HG03378 (cell line): ENCODE measurements around the gene LSM14B.
"Not testable (repeated sequence)": the region's sequence is repeated elsewhere in the genome, so short reads cannot be mapped to it uniquely, and the experiment has no call there.

Source experiments
- ATAC-seq: cut with Tn5 transposase; IDR thresholded peaks from one replicate; pipeline ENCODE4 v1.9.1; 2021; ENCODE audit warnings: mild to moderate bottlenecking, moderate library complexity; ENCODE audit not compliant: unreplicated experiment

The LSM14B gene

DNA sequence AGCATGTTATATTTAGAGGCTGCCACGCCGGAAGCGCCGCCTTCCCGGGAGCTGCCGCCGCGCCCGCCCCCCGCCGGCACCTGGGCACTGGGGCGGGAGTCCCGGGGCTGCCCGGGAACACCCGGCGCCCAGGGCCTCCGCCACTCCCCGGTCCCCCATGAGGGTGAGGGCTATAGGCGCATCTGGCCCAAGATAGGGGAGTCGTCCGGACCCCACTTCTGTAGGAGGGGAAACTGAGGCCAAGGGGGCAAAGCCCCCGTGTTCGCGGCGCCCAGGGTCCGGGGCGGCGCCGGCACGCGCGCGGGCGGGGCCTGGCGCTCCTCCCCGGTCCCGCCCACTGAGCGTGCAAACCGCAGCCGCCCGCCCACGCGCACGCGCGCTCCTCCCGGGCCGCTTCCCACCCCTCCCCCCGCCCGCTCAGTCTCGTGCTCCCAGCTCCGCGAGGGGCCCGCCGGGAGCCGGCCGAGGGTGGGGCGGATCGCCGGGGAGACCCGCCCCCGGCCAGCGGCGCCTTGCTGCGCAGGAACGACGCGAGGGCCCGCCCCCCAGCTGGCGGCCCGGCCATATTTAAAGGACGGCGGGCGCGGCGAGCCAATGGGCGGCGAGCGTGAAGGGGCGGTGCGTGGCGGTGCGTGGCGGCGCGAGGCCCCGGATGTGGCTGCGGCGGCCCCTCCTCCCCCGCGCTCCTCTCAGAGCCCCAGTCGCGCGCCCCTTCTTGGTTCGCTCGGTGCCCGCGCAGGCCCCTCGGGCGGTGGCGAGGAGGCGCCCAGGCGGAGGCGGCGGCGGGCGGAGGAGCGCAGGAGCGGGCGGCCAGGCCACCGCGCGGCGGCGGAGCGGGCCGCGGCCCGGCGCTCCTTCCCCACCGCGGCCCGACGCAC, at the start of gene LSM14B:
TSS of gene LSM14B (plus strand) at position 700 of the 878 bp plus-strand sequence. CDS start 192 bp downstream, outside the sequence.
- ATAC-seq, result peak; percentile 49

DNA sequence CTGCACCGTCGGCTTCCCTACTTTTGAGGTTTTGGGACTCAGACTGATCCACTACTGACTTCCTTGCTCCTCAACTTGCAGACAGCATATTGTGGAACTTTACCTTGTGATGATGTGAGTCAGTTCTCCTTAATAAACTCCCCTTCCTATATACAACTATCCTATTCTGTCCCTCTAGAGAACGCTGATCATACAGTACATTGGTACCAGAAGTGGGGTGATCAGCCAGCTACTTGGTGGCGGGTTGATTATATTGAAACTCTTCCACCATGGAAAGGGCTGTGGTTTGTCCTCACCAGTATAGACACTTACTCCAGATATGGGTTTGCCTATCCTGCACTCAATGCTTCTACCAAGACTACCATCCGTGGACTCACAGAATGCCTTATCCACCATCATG, 49.0 kb upstream of the LSM14B start:
- no peak for ATAC-seq

DNA sequence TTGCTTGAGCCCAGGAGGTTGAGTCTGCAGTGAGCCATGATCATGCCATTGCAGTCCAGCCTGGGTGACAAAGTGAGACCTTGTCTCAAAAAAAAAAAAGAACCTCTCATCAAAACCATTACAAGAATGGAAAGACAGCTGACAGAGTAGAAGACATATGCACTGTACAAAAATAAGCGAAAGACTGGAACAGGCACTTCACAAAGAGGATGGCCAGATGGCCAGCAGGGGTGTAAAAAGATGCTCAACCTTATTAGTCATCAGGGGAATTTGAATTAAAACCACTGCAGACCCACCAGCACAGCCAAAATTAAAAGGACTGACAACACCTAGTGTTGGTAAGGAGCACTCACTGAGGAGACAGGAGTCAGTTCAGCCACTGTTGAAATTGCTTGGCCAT, 43.1 kb upstream of the LSM14B start:
- ATAC-seq, result no peak

DNA sequence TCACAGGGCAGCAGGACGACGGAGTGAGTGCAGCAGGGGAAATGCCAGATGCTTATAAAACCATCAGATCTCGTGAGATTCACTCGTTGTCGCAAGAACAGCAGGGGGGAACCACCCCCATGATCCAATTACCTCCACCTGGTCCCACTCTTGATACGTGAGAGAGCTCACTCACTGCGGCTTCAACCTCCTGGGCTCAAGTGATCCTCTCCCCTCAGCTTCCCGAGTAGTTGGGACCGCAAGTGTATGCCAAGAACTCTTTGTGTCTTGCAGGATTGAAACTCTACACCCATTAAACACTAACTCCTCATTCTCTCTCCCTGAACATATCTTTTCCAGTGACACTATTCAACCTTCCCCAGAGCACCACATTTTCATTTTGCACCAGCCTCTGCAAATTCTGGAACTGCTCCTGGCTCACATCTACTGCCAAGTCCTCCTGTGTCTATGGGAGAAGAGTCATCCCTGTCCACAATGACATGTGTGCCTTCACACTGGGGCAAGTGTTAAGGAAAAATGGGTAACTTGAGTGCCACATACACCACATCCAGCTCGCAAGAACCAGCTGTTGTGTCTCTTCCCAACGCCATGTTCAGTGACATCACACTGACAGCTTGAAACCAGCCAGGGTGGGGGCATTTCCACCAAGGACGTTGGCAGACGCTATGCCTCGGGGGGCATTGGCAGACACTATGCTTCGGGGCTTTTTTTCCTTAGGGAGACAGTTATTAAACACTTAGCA, 41.9 kb upstream of the LSM14B start:
- ATAC-seq, result no peak

DNA sequence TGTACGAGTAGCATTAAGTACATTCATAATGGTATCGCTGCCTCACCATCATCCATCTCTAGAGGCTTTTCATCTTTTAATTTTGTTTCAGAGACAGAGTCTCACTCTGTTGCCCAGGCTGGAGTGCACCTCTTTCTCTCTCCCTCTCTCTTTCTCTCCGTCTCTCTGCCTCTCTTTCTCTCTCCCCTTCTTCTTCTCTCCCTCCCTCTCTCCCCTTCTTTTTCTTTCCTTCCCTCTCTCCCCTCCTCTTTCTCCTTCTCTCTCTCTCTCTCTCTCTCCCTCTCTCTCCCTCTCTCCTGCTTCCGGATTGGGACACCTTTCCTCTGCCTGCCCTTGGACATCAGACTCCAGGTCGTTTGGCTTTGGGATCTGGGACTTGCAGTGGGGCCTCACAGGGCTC, 39.0 kb upstream of the LSM14B start:
- ATAC-seq, result no peak

DNA sequence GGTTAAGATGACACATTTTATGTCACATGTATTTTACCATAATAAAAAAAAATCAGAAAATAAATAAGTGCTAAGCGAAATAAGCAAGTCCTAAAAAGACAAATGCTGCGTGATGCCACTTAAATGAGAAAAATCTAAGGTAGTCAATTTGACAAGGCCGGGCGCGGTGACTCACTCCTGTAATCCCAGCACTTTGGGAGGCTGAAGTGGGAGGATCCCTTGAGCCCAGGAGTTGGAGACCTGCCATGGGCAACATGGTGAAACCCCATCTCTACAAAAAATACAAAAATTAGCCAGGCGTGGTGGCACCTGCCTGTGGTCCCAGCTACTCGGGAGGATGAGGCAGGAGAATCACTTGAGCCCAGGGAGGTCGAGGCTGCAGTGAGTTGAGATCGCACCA, 38.1 kb upstream of the LSM14B start:
- not testable (repeated sequence) for ATAC-seq

DNA sequence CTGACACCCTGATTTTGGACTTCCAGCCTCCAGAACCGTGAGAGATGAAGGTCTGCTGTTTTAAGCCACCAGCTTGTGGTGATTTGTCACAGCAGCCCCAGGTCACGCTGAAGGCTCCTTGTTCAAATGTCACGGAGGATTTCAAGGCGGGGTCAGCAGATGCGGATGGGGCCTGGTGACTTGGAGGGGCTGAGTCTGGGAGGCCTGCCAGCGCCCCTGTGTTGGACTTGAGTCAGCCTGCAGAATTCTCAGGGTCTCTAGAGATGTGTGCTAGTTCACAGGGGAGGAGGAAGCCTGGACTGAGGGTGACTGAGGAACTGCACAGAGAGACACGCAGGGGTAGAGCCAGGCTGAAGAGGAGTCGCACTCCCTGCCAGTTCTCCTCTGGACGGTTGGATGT, 37.1 kb upstream of the LSM14B start:
- ATAC-seq, result no peak

DNA sequence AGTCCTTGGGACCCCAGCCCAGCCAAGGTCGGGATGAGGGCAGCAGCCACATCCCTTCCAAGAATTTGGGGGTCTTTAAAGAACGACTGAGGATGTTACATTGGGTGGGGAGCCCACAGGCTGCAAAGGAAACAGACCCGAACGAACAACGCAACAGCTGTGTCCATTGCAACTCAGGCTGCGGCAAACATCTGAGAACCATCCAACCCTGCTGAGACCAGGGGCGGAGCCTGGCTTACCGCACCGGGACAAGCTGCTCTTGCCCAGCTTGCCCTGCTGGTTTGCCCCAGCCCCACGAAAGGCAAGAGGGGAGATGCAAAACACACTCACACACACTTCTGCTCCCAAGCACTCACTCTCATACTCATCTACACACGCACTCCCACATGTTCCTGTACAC, 35.0 kb upstream of the LSM14B start:
- ATAC-seq, result no peak

DNA sequence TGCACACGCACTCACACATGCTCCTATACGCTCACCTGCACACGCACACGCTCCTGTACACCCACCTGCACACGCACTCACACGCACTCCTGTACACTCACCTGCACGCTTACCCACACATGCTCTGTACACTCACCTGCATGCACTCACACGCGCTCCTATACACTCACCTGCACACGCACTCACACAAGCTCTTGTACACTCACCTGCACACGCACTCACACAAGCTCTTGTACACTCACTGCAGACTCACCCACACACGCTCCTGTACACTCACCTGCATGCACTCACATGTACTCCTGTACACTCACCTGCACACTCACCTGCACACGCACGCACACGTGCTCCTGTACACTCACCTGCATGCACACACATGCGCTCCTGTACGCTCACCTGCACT, 34.6 kb upstream of the LSM14B start:
- no peak for ATAC-seq

DNA sequence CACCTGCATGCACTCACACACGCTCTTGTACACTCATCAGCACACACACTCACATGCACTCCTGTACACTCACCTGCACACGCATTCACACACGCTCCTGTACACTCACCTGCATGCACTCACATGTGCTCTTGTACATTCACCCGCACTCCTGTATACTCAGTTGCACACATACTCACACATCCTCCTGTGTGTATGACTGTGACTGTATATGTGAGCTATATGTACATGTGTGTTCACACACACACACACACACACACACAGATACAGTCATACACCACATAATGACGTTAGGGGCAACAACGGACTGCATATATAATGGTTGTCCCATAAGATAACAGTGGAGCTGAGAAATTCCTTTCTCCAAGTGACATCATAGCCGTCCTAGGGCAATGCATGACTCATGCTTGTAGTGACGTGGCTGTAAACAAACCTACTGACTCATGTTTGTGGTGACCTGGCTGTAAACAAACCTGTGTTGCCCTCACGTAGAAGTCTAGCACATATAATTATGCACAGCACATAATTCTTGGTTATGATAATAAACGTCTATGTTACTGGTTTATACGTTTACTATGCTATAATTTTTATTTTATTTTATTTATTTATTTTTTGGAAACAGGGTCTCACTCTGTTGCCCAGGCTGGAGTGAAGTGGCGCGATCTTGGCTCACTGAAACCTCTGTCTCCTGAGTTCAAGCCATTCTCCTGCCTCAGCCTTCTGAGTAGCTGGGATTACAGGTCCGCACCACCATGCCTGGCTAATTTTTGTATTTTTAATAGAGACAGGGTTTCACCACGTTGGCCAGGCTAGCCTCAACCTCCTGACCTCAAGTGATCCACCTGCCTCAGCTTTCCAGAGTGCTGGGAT, 33.8 kb upstream of the LSM14B start:
- no peak for ATAC-seq

DNA sequence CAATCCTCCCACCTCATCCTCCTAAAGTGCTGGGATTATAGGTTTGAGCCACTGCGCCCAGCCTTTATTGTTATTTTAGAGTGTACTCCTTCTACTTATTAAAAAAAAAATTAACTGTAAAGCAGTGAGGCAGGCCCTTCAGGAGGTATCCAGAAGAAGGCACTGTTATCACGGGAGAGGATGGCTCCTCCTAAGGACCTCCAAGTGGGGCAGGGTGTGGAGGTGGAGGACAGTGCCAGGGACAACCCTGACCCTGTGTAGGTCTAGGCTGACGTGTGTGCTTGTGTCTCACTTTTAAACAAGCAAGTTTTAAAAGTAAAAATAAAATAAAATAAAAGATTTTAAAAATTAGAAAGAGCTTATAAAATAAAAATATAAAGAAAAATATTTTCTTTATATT, 32.9 kb upstream of the LSM14B start:
- ATAC-seq, result no peak

DNA sequence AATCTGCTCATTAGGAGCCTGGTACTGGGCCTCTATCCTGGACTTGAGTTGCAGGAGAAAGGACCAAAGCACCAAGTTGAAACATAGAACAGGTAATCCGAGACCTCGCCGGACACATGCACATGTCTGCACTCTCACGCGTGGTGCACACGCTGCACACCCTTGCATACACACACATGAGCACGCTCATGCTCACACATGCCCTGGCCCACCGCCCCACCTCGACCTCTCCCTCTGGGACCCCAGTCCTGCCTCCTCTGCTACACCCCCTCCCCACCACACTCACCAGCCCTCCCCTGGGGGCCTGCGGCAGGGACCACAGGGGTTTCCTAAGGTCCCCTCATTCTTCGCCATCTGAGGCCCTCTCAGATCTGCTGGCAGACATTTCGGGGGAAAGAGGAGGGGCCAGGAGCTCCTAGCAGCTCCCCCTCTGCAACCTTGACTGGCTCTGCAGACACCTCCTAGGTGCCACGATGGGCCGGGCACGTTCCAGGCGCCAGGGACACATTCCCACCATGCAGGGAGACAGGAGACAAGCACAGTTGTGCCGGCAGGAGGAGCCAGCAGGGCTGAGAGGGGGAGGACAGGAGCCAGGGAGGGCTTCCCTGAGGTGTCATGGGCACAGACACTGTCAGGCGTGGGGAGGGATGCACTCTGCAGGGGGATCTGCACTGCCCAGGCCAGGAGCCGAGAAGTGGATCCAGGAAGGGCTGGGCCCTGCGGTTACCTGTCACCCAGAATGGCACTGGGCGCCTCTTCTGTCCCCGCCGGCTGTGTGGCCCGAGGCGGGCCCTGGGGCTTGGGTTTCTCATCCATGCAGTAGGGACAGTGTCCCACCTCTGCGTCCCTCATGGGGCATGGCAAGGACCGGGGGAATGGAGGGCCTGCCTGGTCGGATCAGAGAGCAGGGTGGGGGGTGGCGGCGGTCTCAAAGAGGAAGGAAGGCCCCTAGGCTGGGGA, 25.6 kb upstream of the LSM14B start:
- no peak for ATAC-seq

DNA sequence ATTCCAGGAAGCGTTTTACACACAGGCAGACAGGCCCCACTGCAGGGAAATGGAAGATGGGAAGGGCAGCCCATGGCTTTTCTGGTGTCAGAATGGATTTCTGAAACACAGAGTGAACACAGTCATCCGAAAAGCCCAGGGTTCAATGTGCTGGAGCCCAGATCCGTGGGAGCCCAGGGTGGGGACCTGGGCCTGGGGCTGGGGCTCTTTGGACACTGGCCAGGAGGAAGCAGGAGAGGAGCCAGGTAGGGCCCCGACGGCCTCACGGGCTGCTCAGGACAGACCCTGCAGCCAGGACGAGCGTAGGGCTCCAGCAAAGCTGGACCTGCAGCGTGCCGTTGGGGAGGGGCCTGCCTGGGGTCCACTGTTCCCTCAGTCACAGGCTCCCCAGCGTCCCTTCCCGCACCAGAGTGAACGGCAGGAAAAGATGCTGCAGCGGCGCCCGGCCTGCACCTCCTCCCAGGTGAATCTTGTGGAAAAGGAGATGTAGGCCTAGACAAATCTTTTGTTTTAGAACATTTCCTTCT, 24.3 kb upstream of the LSM14B start:
- ATAC-seq, result no peak

DNA sequence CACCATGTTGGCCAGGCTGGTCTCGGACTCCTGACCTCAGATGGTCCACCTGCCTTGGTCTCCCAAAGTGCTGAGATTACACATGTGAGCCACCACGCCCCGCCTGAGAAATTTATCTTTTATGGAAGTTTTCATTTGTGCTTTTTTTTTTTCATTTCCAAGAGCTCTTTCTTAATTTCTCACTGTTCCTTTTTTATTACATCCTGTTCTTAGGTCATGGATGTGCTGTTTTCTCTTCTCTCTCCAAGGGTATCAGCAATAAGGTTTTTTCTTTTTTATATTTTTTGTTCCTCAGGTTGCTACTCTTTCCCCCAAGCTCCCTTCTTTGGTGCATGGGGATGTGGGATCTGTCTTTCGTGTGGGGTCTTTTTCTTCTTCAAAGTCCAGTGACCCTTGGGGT, 21.2 kb upstream of the LSM14B start:
- ATAC-seq, result no peak

DNA sequence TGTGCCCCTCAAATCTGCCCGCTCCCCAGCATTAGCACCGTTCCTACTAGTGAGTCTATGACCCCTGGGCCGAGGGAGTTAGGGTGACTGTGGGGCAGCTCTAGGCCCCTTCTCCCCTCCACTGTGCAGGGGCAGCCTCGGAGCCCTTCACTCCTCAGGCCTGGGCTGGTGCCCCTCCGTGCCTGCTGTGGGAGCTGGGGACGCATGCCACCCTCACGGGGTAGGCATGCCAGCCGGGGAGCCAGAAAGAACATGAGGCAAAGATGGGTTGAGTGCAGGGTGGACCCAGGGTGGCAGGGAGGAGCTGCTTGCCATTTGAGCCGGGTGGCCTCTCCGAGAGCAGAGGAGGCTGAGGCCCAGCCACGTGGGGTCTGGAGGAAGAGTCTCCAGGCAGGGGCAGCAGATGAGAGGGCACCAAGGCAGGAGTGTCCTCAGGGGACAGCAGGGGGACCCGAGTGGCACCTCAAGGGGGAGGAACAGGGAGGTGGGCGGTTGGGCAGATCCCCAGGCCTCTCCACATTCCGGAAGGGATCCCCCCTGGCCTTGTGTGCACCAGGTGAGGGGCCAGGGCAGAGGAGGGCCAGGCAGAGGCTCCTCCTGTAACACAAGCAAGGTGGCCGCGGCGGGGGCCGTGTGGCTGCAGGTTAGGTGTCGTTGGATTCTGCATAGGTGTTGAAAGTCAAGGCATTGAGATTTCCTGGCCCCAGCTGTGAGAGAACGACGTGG, 18.6 kb upstream of the LSM14B start:
- ATAC-seq, result no peak

DNA sequence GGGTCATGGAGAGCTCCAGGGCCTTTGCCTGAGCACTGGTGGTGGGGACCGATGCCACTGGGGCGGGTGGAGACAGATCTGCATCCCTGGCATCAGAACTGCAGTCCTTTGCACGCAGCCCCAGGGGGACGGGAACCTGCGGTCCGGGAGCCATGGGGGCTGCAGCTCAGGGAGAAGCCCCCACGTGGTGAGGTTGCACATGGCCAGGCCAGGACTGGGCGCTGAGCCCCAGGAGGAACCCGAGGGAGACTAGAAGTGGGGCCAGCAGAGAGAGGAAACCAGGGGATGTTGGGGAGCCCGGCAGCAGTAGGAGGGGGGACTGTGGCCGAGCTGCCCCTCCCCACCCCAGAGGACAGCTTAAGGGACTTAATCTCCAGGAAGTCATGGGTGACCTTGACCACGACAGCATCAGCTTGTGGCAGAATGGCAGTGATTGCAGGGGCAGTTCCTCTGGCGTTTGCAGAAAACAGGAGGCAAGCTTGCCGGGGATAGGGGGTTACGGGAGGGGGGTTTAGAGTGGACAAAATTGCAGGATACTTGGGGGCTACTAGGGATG, 18.0 kb upstream of the LSM14B start:
- ATAC-seq, result no peak

DNA sequence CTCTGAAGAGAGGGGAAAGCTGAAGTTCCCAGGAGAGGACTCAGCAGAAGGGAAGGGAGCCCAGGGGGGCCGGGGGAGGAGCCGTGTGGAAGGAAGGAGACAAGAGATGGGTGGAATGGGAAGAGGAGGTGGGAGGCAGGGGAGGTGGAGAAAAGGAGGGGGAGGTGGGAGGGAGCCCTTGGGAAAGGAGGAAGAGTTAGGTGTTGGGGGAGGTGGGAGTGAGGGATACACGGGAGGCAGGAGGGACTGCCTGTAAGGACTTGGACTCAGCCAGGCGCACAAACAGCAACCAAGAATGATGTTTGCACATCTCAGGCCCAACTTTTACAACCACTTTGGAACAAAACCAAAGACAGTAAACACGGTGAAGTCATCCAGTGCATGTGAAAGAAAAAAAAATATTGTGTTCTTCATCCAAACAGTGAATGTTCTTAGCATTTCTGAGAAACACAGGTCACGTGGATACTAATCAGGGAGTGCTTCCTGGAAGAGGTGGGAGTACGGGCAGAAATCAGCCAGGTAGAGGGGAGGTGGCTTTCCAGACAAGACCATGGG, 17.4 kb upstream of the LSM14B start:
- no peak for ATAC-seq

DNA sequence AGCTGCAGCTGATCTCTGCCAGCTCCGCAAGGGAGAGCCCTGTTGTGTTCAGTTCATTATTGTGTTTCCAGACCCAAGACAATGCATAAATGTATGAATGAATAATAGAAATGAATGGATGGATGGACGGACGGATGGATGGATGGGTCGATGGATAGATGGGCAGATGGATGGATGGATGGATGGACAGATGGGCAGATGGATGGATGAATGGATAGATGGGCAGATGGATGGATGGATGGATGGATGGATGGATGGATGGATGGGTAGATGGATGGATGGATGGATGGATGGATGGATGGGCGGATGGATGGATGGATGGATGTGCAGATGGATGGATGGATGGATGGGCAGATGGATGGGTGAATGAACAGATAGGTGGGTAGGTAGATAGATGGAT, 16.7 kb upstream of the LSM14B start:
- no peak for ATAC-seq

DNA sequence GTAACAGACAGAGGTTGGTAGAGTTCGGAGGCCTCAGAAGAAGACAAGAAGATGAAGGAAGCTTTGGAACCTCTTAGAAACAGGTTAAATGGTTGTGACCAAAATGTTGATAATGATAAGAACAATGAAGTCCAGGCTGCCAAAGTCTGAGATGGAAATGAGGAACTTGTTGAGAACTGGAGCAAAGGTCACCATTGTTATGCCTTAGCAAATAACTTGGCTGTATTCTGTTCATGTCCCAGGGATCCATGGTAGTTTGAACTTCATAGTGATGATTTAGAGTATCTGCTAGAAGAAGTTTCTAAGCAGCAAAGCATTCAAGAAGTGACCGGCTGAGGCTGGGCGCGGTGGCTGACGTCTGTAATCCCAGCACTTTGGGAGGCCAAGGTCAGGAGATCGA, 11.1 kb upstream of the LSM14B start:
- ATAC-seq, result no peak
